GM12872 (cell line): ENCODE results near the gene SLX9.

Experiments
- TF ChIP-seq, protein P1 (sequence below): IDR thresholded peaks from 3 replicates; pipeline ENCODE4 v1.5.1; 2011; ENCODE audit warnings: low read depth, mild to moderate bottlenecking, low read length, moderate library complexity; ENCODE audit not compliant: insufficient read depth

The SLX9 gene

DNA sequence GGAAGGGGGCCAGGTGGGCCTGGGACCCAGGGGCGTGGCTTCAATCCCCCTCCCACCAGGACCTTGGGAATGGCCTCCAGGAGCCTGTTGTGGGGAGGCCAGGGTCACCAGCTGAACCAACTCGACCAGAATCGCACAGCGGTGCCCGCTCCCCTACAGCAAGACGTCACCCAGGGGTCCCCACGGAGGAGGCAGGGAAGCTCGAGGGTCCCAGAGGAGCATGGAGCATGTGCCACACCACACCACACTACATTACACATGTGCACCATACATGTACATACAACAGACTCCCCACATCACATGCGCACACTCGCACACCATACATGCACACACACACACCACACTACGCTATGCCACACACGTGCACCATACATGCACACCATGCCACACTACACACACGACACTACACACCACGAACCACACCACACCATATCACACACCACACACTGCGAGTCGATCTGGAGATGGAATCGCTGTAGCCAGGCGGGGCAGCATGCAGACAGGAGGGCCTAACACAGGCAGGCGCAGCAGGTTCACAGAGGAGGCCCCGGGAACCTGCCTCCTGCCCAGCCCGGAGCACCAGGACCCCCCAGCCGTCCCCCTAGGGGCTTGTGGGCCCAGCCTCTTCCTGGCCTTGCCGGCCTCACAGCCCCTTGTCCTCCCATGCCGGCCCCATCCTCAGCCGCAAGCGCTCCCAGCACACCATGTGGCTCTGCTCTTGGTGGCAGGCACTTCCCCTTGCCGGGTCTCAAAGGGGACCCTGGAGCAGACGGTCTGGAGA, 19.7 kb upstream of the SLX9 start:
- TF ChIP-seq, protein P1, sequence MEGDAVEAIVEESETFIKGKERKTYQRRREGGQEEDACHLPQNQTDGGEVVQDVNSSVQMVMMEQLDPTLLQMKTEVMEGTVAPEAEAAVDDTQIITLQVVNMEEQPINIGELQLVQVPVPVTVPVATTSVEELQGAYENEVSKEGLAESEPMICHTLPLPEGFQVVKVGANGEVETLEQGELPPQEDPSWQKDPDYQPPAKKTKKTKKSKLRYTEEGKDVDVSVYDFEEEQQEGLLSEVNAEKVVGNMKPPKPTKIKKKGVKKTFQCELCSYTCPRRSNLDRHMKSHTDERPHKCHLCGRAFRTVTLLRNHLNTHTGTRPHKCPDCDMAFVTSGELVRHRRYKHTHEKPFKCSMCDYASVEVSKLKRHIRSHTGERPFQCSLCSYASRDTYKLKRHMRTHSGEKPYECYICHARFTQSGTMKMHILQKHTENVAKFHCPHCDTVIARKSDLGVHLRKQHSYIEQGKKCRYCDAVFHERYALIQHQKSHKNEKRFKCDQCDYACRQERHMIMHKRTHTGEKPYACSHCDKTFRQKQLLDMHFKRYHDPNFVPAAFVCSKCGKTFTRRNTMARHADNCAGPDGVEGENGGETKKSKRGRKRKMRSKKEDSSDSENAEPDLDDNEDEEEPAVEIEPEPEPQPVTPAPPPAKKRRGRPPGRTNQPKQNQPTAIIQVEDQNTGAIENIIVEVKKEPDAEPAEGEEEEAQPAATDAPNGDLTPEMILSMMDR, result no peak

GRCh38 chr21:44920694-44921604, 18.9 kb upstream of the SLX9 start, which contains the start of gene ITGB2:
ITGB2 (minus strand) TSS chr21:44920899; CDS start chr21:44910782, 10,117 bp downstream.
- TF ChIP-seq, protein P1, result no peak

DNA sequence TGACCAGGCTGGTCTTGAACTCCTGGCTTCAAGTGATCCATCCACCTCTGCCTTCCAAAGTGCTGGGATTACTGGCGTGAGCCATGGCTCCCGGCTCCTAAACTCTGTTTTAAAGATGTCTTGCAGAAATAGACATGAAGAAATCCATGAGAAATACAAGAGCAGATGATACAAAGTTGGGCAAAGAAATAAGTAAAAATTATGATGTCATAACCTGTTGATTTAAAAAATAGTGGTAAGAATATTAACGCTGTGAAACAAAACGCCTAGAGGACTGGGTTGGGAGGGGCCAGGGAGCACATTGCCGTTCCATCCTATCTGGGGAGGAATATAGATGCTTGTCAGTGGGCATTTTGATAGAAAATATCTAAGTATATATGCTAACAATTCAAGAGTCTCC, 17.9 kb upstream of the SLX9 start:
- TF ChIP-seq, protein P1, result no peak

GRCh38 chr21:44923480-44924084, 16.2 kb upstream of the SLX9 start:
- TF ChIP-seq, protein P1, result no peak

- TF ChIP-seq, protein P1, result no peak
Measured at GRCh38 chr21:44924606-44925377, 15.0 kb upstream of the SLX9 start.

DNA sequence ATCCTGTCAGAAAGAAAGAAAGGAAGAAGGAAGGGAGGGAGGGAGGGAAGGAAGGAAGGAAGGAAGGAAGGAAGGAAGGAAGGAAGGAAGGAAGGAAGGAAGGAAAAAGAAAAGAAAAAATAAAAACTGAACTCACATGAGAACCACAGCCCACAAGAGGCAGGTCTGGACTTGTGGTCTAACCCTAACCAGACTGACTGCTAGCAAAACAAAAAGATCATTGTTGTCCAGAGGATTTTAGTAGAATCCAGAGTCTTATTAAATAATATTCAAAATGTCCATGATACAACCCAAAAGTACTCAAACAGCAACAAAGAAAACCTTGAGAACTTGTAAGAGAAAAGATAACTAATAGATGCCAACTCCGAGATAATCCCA, 14.5 kb upstream of the SLX9 start:
- TF ChIP-seq, protein P1, result no peak
